GM11168 (cell line): ENCODE results near the gene MED12.

Experiments
- in situ Hi-C: fragments of 300-500 bp; cut with MboI; formaldehyde crosslinking; loops from one replicate; pipeline ENCODE4 v1.12.0; 2022; ENCODE audit warnings: low sequenced_read_pairs; ENCODE audit not compliant: unreplicated experiment

MED12 gene

GRCh38 chrX:71118032-71118984 is at the start of gene MED12:
Gene MED12, plus strand, starts transcription at chrX:71118596. Its CDS starts 159 bp downstream, at chrX:71118755.
- in situ Hi-C loops: no loop called here

GRCh38 chrX:71070531-71070930 is 47.9 kb upstream of the MED12 start:
- in situ Hi-C loops: no loop called here

GRCh38 chrX:71081330-71082123 is 36.9 kb upstream of the MED12 start:
- in situ Hi-C loops: no loop called here

- in situ Hi-C loops: no loop called here
Measured at GRCh38 chrX:71082124-71082647, 36.2 kb upstream of the MED12 start.

- in situ Hi-C loops: no loop called here
Measured at GRCh38 chrX:71082822-71083221, 35.6 kb upstream of the MED12 start.

- in situ Hi-C loops: no loop called here
Measured at GRCh38 chrX:71085900-71086299, 32.5 kb upstream of the MED12 start.

GRCh38 chrX:71091263-71091662 is 27.1 kb upstream of the MED12 start:
- in situ Hi-C loops: no loop called here

- in situ Hi-C loops: no loop called here
Measured at GRCh38 chrX:71095033-71095432, 23.4 kb upstream of the MED12 start.

- in situ Hi-C loops: no loop called here
Measured at GRCh38 chrX:71095555-71095980, 22.8 kb upstream of the MED12 start, which contains the start of gene FOXO4. Gene FOXO4, plus strand, starts transcription at chrX:71095851. Its CDS starts 678 bp downstream, at chrX:71096529.

- in situ Hi-C loops: no loop called here
Measured at GRCh38 chrX:71095981-71096759, 22.2 kb upstream of the MED12 start.

- in situ Hi-C loops: no loop called here
Measured at GRCh38 chrX:71096760-71097032, 21.7 kb upstream of the MED12 start.

- in situ Hi-C loops: no loop called here
Measured at GRCh38 chrX:71098302-71098701, 20.1 kb upstream of the MED12 start.

GRCh38 chrX:71098951-71099506 is 19.4 kb upstream of the MED12 start:
- in situ Hi-C loops: no loop called here

GRCh38 chrX:71099736-71100135 is 18.7 kb upstream of the MED12 start:
- in situ Hi-C loops: no loop called here

- in situ Hi-C loops: no loop called here
Measured at GRCh38 chrX:71100581-71101505, 17.6 kb upstream of the MED12 start.

GRCh38 chrX:71102292-71102691 is 16.1 kb upstream of the MED12 start:
- in situ Hi-C loops: no loop called here

GRCh38 chrX:71103110-71103983 is 15.0 kb upstream of the MED12 start:
- in situ Hi-C loops: no loop called here

GRCh38 chrX:71105628-71106027 is 12.8 kb upstream of the MED12 start:
- in situ Hi-C loops: no loop called here
